Measurements from ENCODE around the gene MARK3.

The MARK3 gene

GRCh38 chr14:103540821-103541708, 155.8 kb downstream of the MARK3 start:
- no peak for TF ChIP-seq CTCF (IDR thresholded peaks at IDR 0.05; ENCODE audit: borderline replicate concordance, insufficient read depth, low read depth, low read length)
- H3K4me3 ChIP-seq (ENCODE audit: low read depth, low read length), result no peak overlapping the region

GRCh38 chr14:103541709-103542604, 156.7 kb downstream of the MARK3 start:
- no peak overlapping the region for H3K4me3 ChIP-seq (ENCODE audit: low read depth, low read length)

GRCh38 chr14:103542605-103543088, 157.4 kb downstream of the MARK3 start:
- H3K4me3 ChIP-seq (ENCODE audit: low read depth, low read length), result no peak overlapping the region
- no peak for TF ChIP-seq CTCF (IDR thresholded peaks at IDR 0.05; ENCODE audit: borderline replicate concordance, insufficient read depth, low read depth, low read length)

More at GRCh38 chr14:103541709-103542604, 156.7 kb downstream of the MARK3 start:
- no peak for TF ChIP-seq CTCF (IDR thresholded peaks at IDR 0.05; ENCODE audit: borderline replicate concordance, insufficient read depth, low read depth, low read length)

- no peak overlapping the region for H3K4me3 ChIP-seq (ENCODE audit: low read depth, low read length)
- no peak for TF ChIP-seq CTCF (IDR thresholded peaks at IDR 0.05; ENCODE audit: borderline replicate concordance, insufficient read depth, low read depth, low read length)
Measured at GRCh38 chr14:103543140-103543539, 157.9 kb downstream of the MARK3 start.

GRCh38 chr14:103543721-103544387, 158.6 kb downstream of the MARK3 start:
- no peak overlapping the region for H3K4me3 ChIP-seq (ENCODE audit: low read depth, low read length)
- TF ChIP-seq CTCF (IDR thresholded peaks at IDR 0.05; ENCODE audit: borderline replicate concordance, insufficient read depth, low read depth, low read length), result no peak

- no peak overlapping the region for H3K4me3 ChIP-seq (ENCODE audit: low read depth, low read length)
- no peak for TF ChIP-seq CTCF (IDR thresholded peaks at IDR 0.05; ENCODE audit: borderline replicate concordance, insufficient read depth, low read depth, low read length)
Measured at GRCh38 chr14:103544388-103545218, 159.4 kb downstream of the MARK3 start.
